ENCODE data around the gene NTHL1.

NTHL1 gene

GRCh38 chr16:2013527-2013926 lies 34.1 kb downstream of the NTHL1 start:
- in situ Hi-C loops (cut with MboI; ENCODE audit: low sequenced_read_pairs): loop anchor here (10.0 to 25.0 kb wide), 2 partner anchors 131 to 474 kb away; partner anchors contain the start of genes RAB26 and TBC1D24

GRCh38 chr16:2011726-2012125 lies 35.9 kb downstream of the NTHL1 start:
- in situ Hi-C loops (cut with MboI; ENCODE audit: low sequenced_read_pairs): loop anchor here (10.0 to 25.0 kb wide), 2 partner anchors 133 to 476 kb away; partner anchors contain the start of genes RAB26 and TBC1D24

- in situ Hi-C loops (cut with MboI; ENCODE audit: low sequenced_read_pairs): loop anchor here (10.0 to 25.0 kb wide), 2 partner anchors 135 to 477 kb away; partner anchors contain the start of genes RAB26 and TBC1D24
Observed at GRCh38 chr16:2009791-2010510, 37.7 kb downstream of the NTHL1 start, which contains the start of gene ZNF598. Gene ZNF598, minus strand, starts transcription at chr16:2009821.

- in situ Hi-C loops (cut with MboI; ENCODE audit: low sequenced_read_pairs): loop anchor here (25.0 kb wide), 1 partner anchor 478 kb away; the partner anchor contains the start of gene TBC1D24
Observed at GRCh38 chr16:2009164-2009711, 38.4 kb downstream of the NTHL1 start.

GRCh38 chr16:2008631-2009163 lies 38.9 kb downstream of the NTHL1 start:
- in situ Hi-C loops (cut with MboI; ENCODE audit: low sequenced_read_pairs): loop anchor here (25.0 kb wide), 1 partner anchor 479 kb away; the partner anchor contains the start of gene TBC1D24

- in situ Hi-C loops (cut with MboI; ENCODE audit: low sequenced_read_pairs): loop anchor here (25.0 kb wide), 1 partner anchor 479 kb away; the partner anchor contains the start of gene TBC1D24
Observed at GRCh38 chr16:2008009-2008526, 39.6 kb downstream of the NTHL1 start.

- in situ Hi-C loops (cut with MboI; ENCODE audit: low sequenced_read_pairs): loop anchor here (25.0 kb wide), 1 partner anchor 480 kb away; the partner anchor contains the start of gene TBC1D24
Observed at GRCh38 chr16:2007081-2007836, 40.4 kb downstream of the NTHL1 start.

GRCh38 chr16:2006317-2006716 lies 41.3 kb downstream of the NTHL1 start:
- in situ Hi-C loops (cut with MboI; ENCODE audit: low sequenced_read_pairs): loop anchor here (25.0 kb wide), 1 partner anchor 481 kb away; the partner anchor contains the start of gene TBC1D24

GRCh38 chr16:2005646-2006045 lies 42.0 kb downstream of the NTHL1 start:
- in situ Hi-C loops (cut with MboI; ENCODE audit: low sequenced_read_pairs): loop anchor here (25.0 kb wide), 1 partner anchor 482 kb away; the partner anchor contains the start of gene TBC1D24

GRCh38 chr16:2004795-2005517 lies 42.7 kb downstream of the NTHL1 start:
- in situ Hi-C loops (cut with MboI; ENCODE audit: low sequenced_read_pairs): loop anchor here (25.0 kb wide), 1 partner anchor 482 kb away; the partner anchor contains the start of gene TBC1D24

- in situ Hi-C loops (cut with MboI; ENCODE audit: low sequenced_read_pairs): loop anchor here (25.0 kb wide), 1 partner anchor 483 kb away; the partner anchor contains the start of gene TBC1D24
Observed at GRCh38 chr16:2003827-2004641, 43.6 kb downstream of the NTHL1 start.

- in situ Hi-C loops (cut with MboI; ENCODE audit: low sequenced_read_pairs): loop anchor here (25.0 kb wide), 1 partner anchor 484 kb away; the partner anchor contains the start of gene TBC1D24
Observed at GRCh38 chr16:2003231-2003826, 44.3 kb downstream of the NTHL1 start.

- in situ Hi-C loops (cut with MboI; ENCODE audit: low sequenced_read_pairs): loop anchor here (25.0 kb wide), 1 partner anchor 485 kb away; the partner anchor contains the start of gene TBC1D24
Observed at GRCh38 chr16:2002406-2003230, 45.0 kb downstream of the NTHL1 start.

GRCh38 chr16:2001456-2002355 lies 45.9 kb downstream of the NTHL1 start:
- in situ Hi-C loops (cut with MboI; ENCODE audit: low sequenced_read_pairs): loop anchor here (25.0 kb wide), 1 partner anchor 486 kb away; the partner anchor contains the start of gene TBC1D24

- in situ Hi-C loops (cut with MboI; ENCODE audit: low sequenced_read_pairs): loop anchor here (25.0 kb wide), 1 partner anchor 486 kb away; the partner anchor contains the start of gene TBC1D24
Observed at GRCh38 chr16:2001035-2001434, 46.6 kb downstream of the NTHL1 start.
